HG03095 (cell line): ENCODE data around the gene NRGN.
A peak's percentile ranks its signal among the peaks of the same experiment; 100 is the strongest.

Experiments
- ATAC-seq: cut with Tn5 transposase; IDR thresholded peaks from one replicate; pipeline ENCODE4 v1.9.1; 2021; ENCODE audit warnings: moderate library complexity; ENCODE audit not compliant: unreplicated experiment

Gene NRGN

GRCh38 chr11:124739479-124740276, at the start of gene NRGN:
Gene NRGN, plus strand, starts transcription at chr11:124739942. Its CDS starts 143 bp downstream, at chr11:124740085.
- ATAC-seq, result peak; percentile 98

- ATAC-seq, result no peak
Measured at GRCh38 chr11:124693142-124693541, 46.6 kb upstream of the NRGN start.

- ATAC-seq, result no peak
Measured at GRCh38 chr11:124699547-124699946, 40.2 kb upstream of the NRGN start.

GRCh38 chr11:124700028-124700427, 39.7 kb upstream of the NRGN start:
- ATAC-seq, result no peak

- ATAC-seq, result no peak
Measured at GRCh38 chr11:124707829-124708228, 31.9 kb upstream of the NRGN start.

- no peak for ATAC-seq
Measured at GRCh38 chr11:124712392-124712791, 27.4 kb upstream of the NRGN start.

GRCh38 chr11:124716591-124716990, 23.2 kb upstream of the NRGN start:
- no peak for ATAC-seq

- ATAC-seq, result peak; percentile 46
Measured at GRCh38 chr11:124717421-124717785, 22.3 kb upstream of the NRGN start.

- no peak for ATAC-seq
Measured at GRCh38 chr11:124717786-124718651, 21.7 kb upstream of the NRGN start.

- ATAC-seq, result no peak
Measured at GRCh38 chr11:124718801-124719200, 20.9 kb upstream of the NRGN start.

- ATAC-seq, result no peak
Measured at GRCh38 chr11:124719534-124719933, 20.2 kb upstream of the NRGN start.

GRCh38 chr11:124722176-124722575, 17.6 kb upstream of the NRGN start:
- ATAC-seq, result no peak

- ATAC-seq, result peak; percentile 92
Measured at GRCh38 chr11:124724979-124725718, 14.6 kb upstream of the NRGN start.

- no peak for ATAC-seq
Measured at GRCh38 chr11:124725719-124726105, 14.0 kb upstream of the NRGN start.

GRCh38 chr11:124727474-124727873, 12.3 kb upstream of the NRGN start:
- ATAC-seq, result no peak

- ATAC-seq, result no peak
Measured at GRCh38 chr11:124728134-124728533, 11.6 kb upstream of the NRGN start.

GRCh38 chr11:124729571-124729970, 10.2 kb upstream of the NRGN start:
- no peak for ATAC-seq

GRCh38 chr11:124732230-124732629, 7.5 kb upstream of the NRGN start:
- no peak for ATAC-seq

GRCh38 chr11:124736736-124737135, 3.0 kb upstream of the NRGN start:
- no peak for ATAC-seq

- no peak for ATAC-seq
Measured at GRCh38 chr11:124737638-124738305, 2.0 kb upstream of the NRGN start.
